MM.1S (cell line): ENCODE results near the gene SYNPO2.

ENCODE experiments used
- DNase-seq: peaks from one replicate; pipeline ENCODE4 v3.0.0-alpha.2; 2015
- H2AFZ ChIP-seq: fragments of 300-600 bp; sonication (generic); 2 replicates; pipeline ENCODE4 v1.6.0; 2016; ENCODE audit warnings: antibody characterized with exemption, low read length
- H3F3A ChIP-seq: fragments of 300-600 bp; sonication (generic); 2 replicates; pipeline ENCODE4 v1.6.1; 2016; ENCODE audit warnings: mild to moderate bottlenecking, antibody characterized with exemption, low read length, moderate library complexity, mixed read lengths; ENCODE audit not compliant: insufficient read depth
- H3K27ac ChIP-seq: fragments of 300-600 bp; sonication (generic); 2 replicates; pipeline ENCODE4 v1.5.1; 2016; ENCODE audit warnings: mild to moderate bottlenecking, low read length
- H3K27me3 ChIP-seq: fragments of 300-600 bp; sonication (generic); replicated peaks from 2 replicates; pipeline ENCODE4 v1.6.0; 2016; ENCODE audit warnings: low read length; ENCODE audit not compliant: insufficient read depth
- H3K36me3 ChIP-seq: fragments of 300-600 bp; sonication (generic); replicated peaks from 2 replicates; pipeline ENCODE4 v1.6.1; 2016; ENCODE audit warnings: mild to moderate bottlenecking, low read length, mixed read lengths; ENCODE audit not compliant: insufficient read depth
- H3K4me1 ChIP-seq: fragments of 300-600 bp; sonication (generic); 2 replicates; pipeline ENCODE4 v1.6.1; 2016; ENCODE audit warnings: low read length, mixed read lengths
- H3K4me2 ChIP-seq: fragments of 300-600 bp; sonication (generic); 2 replicates; pipeline ENCODE4 v1.6.0; 2016; ENCODE audit warnings: low read depth, low read length
- H3K4me3 ChIP-seq: fragments of 300-600 bp; sonication (generic); 2 replicates; pipeline ENCODE4 v1.5.1; 2016; ENCODE audit warnings: low read length, mixed read lengths
- H3K79me2 ChIP-seq: fragments of 300-600 bp; sonication (generic); 2 replicates; pipeline ENCODE4 v1.6.1; 2016; ENCODE audit warnings: mixed run types, low read length, mixed read lengths
- H3K9ac ChIP-seq: fragments of 300-600 bp; sonication (generic); 2 replicates; pipeline ENCODE4 v1.6.1; 2016; ENCODE audit warnings: low read length, mixed read lengths
- H3K9me2 ChIP-seq: fragments of 300-600 bp; sonication (generic); replicated peaks from 2 replicates; pipeline ENCODE4 v1.6.1; 2016; ENCODE audit warnings: mild to moderate bottlenecking, low read length, mixed read lengths; ENCODE audit not compliant: insufficient read depth
- H3K9me3 ChIP-seq: fragments of 300-600 bp; sonication (generic); replicated peaks from 2 replicates; pipeline ENCODE4 v1.6.1; 2016; ENCODE audit warnings: mild to moderate bottlenecking, low read length, mixed read lengths; ENCODE audit not compliant: insufficient read depth
- H4K20me1 ChIP-seq: fragments of 300-600 bp; sonication (generic); 2 replicates; pipeline ENCODE4 v1.6.1; 2016; ENCODE audit warnings: mild to moderate bottlenecking, low read length, moderate library complexity, mixed read lengths; ENCODE audit not compliant: insufficient read depth
- EZH2 ChIP-seq: fragments of 300-600 bp; sonication (generic); optimal IDR thresholded peaks from 2 replicates; pipeline ENCODE3; 2017; ENCODE audit warnings: low read depth, mild to moderate bottlenecking, antibody characterized with exemption, low read length, mixed read lengths
- EZH2phosphoT487 ChIP-seq: fragments of 300-600 bp; sonication (generic); IDR thresholded peaks from 2 replicates; pipeline ENCODE4 v1.6.1; 2018; ENCODE audit warnings: antibody characterized with exemption, low read length
- TF ChIP-seq, protein P1 (sequence below): fragments of 300-600 bp; sonication (generic); IDR thresholded peaks from 2 replicates; pipeline ENCODE4 v1.5.1; 2016; ENCODE audit warnings: antibody characterized with exemption, low read length, mixed read lengths

Gene SYNPO2

GRCh38 chr4:118947095-118947494 lies 58.4 kb downstream of the SYNPO2 start:
- no peak for DNase-seq
- no peak overlapping the region for H3K27ac ChIP-seq
- TF ChIP-seq EZH2 (no peak), EZH2phosphoT487 (no peak)
- TF ChIP-seq, protein P1, sequence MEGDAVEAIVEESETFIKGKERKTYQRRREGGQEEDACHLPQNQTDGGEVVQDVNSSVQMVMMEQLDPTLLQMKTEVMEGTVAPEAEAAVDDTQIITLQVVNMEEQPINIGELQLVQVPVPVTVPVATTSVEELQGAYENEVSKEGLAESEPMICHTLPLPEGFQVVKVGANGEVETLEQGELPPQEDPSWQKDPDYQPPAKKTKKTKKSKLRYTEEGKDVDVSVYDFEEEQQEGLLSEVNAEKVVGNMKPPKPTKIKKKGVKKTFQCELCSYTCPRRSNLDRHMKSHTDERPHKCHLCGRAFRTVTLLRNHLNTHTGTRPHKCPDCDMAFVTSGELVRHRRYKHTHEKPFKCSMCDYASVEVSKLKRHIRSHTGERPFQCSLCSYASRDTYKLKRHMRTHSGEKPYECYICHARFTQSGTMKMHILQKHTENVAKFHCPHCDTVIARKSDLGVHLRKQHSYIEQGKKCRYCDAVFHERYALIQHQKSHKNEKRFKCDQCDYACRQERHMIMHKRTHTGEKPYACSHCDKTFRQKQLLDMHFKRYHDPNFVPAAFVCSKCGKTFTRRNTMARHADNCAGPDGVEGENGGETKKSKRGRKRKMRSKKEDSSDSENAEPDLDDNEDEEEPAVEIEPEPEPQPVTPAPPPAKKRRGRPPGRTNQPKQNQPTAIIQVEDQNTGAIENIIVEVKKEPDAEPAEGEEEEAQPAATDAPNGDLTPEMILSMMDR = no peak
- no peaks in the 10 kb centered on the region for H3K79me2 ChIP-seq
- H3K4me1 ChIP-seq = no peaks in the 10 kb centered on the region
- no peaks in the 10 kb centered on the region for H4K20me1 ChIP-seq
- no peaks in the 10 kb centered on the region for H3F3A ChIP-seq
- no peaks in the 10 kb centered on the region for H3K36me3 ChIP-seq
- no peak overlapping the region for H3K4me2 ChIP-seq
- no peak overlapping the region for H3K4me3 ChIP-seq
- no peak overlapping the region for H2AFZ ChIP-seq
- H3K9me3 ChIP-seq = no peaks in the 10 kb centered on the region
- no peak overlapping the region for H3K9ac ChIP-seq
- H3K9me2 ChIP-seq = no peaks in the 10 kb centered on the region
- no peaks in the 10 kb centered on the region for H3K27me3 ChIP-seq

DNA sequence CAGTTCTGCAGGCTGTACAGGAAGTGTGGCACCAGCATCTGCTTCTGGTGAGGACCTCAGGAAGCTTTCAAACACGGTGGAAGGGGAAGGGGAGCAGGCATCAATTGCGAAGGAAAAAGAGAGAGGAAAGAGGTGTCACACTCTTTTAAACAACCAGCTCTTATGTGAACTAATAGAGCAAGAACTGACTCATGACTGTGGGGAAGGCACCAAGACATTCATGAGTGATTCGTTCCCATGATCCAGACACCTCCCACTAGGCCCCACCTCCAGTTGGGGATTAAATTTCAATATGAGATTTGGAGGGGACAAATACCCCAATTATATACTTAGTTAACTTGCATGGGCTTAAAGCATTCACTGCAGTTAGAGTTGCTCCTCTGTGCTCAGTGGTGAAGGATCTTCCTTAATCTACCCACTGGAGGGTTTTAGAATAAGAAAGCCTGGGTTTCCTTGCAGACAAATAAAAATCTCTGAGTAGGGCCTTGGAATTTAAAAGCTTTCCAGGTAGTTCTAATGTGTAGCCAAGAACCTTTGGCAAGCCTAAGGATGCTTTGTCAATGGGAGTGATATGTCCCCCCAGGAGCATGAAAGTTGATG lies 60.0 kb downstream of the SYNPO2 start:
- Histone ChIP-seq H3K4me1 (no peaks in the 10 kb centered on the region), H3K9ac (no peak overlapping the region), H2AFZ (no peak overlapping the region), H4K20me1 (no peaks in the 10 kb centered on the region), H3K36me3 (no peaks in the 10 kb centered on the region), H3K27me3 (no peaks in the 10 kb centered on the region), H3K27ac (no peak overlapping the region), H3K4me3 (no peak overlapping the region), H3K9me2 (no peaks in the 10 kb centered on the region), H3F3A (no peaks in the 10 kb centered on the region), H3K79me2 (no peaks in the 10 kb centered on the region), H3K9me3 (no peaks in the 10 kb centered on the region), H3K4me2 (no peak overlapping the region)
- TF ChIP-seq EZH2phosphoT487 (no peak), EZH2 (no peak)
- TF ChIP-seq, protein P1 = no peak
- no peak for DNase-seq

DNA sequence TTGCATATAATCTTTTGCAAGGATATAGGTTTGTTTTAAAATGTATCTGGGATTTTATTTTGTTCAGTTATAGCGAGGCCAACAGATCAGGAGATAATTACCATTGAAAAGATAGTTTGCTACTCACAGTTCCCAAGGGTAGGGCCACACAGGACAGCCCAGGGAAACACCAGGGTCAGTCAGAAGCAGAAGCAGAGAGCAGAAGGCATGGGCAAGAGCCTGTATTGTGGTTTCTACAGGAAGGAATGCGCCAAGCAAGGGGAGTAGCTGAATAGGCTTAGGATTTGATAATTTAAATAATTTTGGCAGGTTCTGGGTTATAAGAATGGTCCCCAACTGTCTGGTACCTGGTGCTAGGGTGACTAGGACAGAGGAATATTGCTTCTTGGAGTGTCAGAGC lies 61.6 kb downstream of the SYNPO2 start:
- Histone ChIP-seq H3K4me3 (no peak overlapping the region), H3K27ac (no peak overlapping the region), H4K20me1 (no peaks in the 10 kb centered on the region), H3K4me1 (no peaks in the 10 kb centered on the region), H3K79me2 (no peaks in the 10 kb centered on the region), H2AFZ (no peak overlapping the region), H3F3A (no peaks in the 10 kb centered on the region), H3K9me2 (no peaks in the 10 kb centered on the region), H3K9ac (no peak overlapping the region), H3K36me3 (no peaks in the 10 kb centered on the region), H3K9me3 (no peaks in the 10 kb centered on the region), H3K4me2 (no peak overlapping the region), H3K27me3 (no peaks in the 10 kb centered on the region)
- TF ChIP-seq EZH2 = no peak
- DNase-seq = no peak

- no peaks in the 10 kb centered on the region for H3K4me1 ChIP-seq
- no peak overlapping the region for H3K4me3 ChIP-seq
- no peak overlapping the region for H2AFZ ChIP-seq
- no peak overlapping the region for H3K9ac ChIP-seq
- H3K9me3 ChIP-seq = no peaks in the 10 kb centered on the region
- H3K79me2 ChIP-seq = no peaks in the 10 kb centered on the region
- no peaks in the 10 kb centered on the region for H3F3A ChIP-seq
- no peaks in the 10 kb centered on the region for H3K36me3 ChIP-seq
- TF ChIP-seq EZH2 = no peak
- H3K27me3 ChIP-seq = no peaks in the 10 kb centered on the region
- no peak overlapping the region for H3K4me2 ChIP-seq
- H3K9me2 ChIP-seq = no peaks in the 10 kb centered on the region
- DNase-seq = no peak
- H3K27ac ChIP-seq = no peak overlapping the region
- H4K20me1 ChIP-seq = no peaks in the 10 kb centered on the region
These were observed 62.4 kb downstream of the SYNPO2 start for GRCh38 chr4:118950929-118951570.
